NCI-H2227 (cell line): Measurements from ENCODE around the gene POU3F3.

ENCODE experiments used
- DNase-seq: peaks from one replicate; lab custom pipeline; 2025; ENCODE audit not compliant: unreplicated experiment; lab: John Stamatoyannopoulos, UW

Gene POU3F3

DNA sequence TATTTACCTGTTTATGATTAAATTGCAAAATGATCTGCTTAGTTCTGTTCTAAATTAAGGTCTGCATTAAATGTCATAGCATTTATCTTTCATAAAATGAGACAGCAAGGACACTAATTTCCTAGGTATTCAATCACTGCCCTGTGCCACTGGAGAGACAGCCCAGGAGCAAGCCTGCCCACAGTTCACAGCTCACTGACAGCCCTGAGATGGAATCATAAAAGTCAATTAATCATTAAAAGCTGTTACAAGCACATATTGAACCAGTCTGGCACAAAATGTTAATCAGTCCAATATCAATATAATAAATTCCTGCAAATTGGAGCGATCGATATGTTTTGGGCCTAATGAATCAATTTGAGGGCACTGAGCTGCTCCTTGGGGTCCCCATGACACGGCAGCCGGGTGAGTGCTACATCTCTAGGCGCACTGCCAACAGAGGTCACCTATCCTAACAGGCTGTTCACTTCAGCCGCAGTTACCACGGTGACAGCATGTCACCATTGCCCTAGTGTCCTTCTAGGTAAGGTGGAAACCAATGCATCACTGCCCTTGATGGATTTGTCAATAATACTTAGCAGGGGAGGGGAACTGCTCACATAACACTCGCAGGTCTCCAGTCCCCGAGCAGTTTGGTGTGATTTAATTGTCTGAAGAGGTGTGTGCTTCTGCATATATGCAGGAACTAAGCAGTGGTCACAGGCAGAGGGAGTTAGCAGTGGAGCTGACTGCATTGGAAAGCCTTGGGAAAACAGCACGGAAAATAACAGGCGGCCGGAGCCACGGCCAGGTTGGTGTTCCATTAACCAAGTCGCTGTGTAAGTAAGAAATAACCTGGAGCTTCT is 47.3 kb downstream of the POU3F3 start:
- no peak for DNase-seq

DNA sequence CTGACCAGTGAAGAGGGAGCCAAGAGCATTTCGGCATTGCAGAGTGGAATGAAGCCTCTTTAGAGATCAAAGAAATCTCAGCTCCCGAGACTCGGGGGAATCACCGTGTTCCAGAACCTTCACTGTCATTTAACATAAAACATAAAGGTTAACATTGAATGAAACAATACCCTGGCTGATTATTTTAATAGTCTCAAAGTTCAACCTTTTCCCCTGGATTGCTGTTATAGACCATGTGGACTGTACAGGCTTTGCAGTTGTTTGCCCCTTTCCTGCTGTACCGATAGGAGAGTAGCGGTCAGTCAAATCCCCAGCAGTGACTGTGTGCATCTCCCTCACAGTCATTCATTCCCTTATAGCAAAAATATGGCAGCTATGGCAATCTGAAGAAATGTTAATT is 48.4 kb downstream of the POU3F3 start:
- DNase-seq, result no peak
